HG02678 (cell line): ENCODE data around the gene TCP10L.
A peak's percentile ranks its signal among the peaks of the same experiment; 100 is the strongest.
"Not testable (repeated sequence)": the region's sequence is repeated elsewhere in the genome, so short reads cannot be mapped to it uniquely, and the experiment has no call there.

Source experiments
- ATAC-seq: cut with Tn5 transposase; IDR thresholded peaks from one replicate; pipeline ENCODE4 v1.9.1; 2021; ENCODE audit warnings: mild to moderate bottlenecking, moderate library complexity; ENCODE audit not compliant: unreplicated experiment

The TCP10L gene

DNA sequence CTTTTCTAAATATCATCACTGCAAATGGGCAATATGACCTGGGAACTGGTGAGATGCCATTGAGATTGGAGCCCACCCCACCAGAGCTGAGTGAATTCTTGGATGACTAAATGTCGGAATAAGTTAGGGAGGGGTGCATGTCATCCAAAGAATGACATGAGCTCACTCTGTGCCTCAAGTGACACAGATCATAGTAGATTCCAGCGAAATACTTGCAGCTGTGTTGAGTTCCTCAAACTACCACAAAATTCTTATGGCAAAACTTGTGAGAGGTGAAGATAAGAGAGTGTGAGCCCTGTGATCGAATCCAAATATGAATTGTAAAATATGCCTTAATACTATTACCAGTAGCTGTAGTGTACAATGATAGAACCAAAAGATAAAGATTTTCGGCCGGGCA, 2.3 kb upstream of the TCP10L start:
- no peak for ATAC-seq

DNA sequence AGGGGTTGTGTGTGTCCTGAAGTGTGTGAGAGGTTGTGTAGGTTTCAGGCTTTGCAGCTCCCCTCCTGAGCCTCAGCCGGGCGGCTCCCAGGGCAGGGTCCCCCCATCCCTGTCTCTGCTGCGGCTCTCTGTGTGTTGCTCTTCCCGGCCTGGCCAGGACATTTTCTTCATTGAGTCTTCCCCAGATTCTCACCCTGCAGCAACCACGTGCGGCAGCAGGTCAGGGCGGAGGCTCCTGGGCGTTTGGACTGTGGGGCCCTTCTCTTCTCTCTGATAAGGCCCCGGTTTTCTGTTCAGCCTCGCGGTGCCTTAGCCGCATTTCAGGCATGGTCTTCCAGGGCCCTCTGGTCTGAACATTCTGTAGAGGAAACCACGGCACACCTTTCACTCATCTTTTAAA, 1.8 kb upstream of the TCP10L start:
- no peak for ATAC-seq

DNA sequence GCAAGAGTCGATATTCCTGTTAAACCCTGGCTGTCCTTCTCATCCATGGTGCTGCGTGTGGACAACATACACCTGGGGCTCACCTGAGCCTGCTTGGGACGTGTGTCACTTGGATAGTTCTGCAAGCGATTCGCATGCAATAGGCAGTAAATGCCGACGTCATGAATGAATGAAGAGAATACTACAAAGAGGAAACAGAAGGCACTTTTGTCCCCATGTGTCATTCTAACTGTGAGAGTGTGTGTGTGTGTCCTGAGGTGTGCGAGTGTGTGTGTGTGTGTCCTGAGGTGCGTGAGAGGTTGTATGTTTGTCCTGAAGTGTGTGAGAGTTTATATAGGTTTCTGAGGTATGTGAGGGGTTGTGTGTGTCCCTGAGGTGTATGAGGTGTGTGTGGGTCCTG, 647 bp upstream of the TCP10L start:
- ATAC-seq: no peak

DNA sequence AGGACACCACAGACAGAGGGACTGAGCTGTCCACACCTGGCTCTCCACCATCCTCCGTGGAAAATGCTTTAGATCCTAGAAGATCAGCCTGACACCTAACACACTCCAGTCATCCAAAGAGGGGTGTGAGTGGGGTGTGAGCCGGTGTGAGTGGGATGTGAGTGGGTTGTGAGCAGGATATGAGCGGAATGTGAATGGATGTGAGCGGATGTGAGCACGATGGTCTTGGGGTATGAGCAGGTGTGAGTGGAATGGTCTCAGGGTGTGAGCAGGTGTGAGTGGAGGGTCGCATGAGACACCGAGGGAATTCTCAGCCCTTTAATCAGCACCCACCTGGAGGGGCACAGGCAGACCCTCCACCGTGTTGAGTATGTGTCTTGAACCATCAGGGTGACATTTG, 851 bp downstream of the TCP10L start:
- ATAC-seq: no peak

DNA sequence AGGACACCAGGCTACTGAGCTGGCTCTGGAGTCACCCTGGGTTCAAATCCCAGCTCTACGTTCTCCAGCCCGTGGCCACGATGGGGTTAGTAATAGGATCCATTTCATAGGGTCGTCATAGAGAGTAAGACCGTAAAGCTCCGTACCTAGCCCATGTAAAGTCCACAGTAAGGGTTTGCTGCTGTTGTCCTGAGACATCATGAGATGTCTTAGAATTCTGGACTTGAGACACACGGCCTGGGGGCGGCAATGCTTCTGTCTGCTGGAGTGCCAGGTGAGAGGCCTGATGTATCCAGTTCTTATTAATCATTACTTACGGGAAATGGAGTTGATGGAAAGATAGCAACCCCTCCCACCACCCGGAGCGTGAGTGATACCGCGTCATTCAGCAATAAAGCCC, 3.6 kb downstream of the TCP10L start:
- no peak for ATAC-seq

DNA sequence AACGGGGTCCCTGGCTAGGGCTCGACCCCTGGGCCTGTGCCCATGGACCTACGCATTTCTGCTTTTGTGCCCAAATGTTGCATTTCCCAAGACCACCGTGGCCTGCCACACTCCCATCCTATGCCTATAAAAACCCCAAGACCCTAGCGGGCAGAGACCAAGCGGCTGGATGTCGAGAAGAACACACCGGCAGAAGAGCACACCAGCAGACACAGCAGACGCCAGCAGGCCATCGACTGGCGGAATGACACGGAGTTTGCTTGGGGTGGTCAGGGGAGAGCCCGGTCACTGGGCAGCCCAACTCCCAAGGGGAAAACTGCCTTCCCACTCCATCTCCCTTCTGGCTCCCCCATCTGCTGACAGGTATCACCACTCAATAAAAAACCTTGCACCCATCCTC, 4.4 kb downstream of the TCP10L start:
- ATAC-seq: no peak

DNA sequence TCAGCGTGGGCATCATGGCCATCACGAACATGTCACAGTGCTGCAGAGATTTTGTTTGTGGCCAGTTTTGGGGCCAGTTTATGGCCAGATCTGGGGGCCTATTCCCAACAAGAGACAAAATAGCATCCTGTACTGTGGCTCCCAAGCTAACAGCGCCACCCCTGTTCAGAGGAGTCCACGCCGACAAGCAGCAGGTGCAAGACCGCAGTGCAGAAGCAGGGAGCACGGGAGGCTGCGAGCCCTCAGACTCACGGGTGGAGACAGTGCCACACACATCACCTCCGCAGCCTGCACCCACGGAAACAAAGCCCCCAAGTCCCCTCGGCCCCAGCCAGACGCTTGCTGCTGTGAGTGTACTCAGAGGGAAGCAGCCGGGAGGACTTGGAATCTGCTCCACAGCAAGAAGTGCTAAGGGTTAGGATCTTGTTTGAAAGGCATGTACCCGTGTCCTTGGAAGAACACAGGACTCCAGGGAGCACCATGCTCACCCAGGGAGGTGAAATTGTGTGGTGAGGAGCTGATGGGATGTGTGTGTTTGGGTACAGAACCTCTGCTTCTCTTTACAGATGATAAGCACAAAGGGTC, 7.1 kb downstream of the TCP10L start:
- ATAC-seq: no peak

DNA sequence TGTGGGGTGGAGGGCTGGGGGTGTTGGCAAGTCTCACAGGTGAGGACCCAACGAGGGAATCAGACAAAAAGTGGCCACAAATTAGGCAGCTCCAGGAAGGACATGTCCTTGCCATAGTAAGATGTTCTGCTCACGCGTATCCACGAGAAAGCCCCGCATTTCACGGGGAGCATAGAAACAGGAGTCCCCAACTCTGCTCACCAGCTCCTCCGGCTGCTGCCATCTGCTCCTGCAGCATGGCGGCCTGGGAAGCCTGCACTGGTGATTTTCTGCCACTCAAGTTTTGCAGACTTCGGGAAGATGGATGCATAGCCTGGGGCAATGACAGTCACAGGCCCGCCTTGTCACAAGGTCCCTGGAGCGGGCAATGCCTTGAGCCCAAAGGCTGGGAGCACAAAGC, 9.3 kb downstream of the TCP10L start:
- no peak for ATAC-seq

DNA sequence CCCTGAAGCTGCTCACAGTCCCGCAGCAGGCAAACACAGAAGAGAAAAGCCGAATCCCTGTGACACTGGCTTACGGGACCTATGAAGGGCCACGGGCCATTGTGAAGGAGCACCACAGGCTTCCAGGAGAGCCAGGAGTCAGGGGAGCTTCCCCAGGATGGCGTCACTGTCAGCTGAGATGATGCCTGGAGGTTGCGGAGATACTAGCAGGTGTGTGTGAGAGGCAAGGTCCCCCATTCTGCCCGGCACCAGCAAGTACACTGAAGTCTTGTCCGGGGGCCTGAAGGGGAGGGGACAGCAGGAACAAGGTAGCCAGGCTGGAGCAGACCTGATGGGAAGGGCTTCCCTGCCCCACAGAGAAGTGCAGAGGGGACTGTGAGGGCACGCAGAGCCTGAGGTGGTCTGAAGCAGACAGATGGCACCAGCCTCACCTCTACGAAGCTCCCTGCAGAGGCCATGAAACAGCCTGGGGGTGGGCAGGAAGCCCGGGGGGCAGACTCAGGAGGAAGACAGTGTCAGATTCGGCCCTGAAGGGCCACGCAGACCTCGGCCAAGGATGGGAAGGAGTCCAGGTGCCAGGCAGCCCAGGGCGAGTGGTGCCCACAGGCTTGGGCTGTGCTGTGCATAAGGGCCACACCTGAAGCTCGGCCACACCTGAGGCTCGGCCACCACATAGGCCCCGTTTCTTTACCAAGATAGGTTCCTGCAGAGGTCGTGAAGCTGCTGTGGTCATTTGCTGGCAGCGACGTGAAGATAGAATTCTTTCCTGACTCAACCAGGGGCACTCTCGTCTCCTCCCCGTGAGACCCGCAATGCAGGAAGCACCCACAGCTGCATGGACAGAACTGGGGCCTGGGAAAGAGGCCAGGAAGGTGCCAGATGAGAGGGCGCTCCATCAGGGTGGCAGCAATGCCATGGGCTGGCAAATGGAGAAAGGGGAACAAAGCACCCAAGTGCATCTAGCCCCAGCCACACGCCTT, 10.1 kb downstream of the TCP10L start:
- no peak for ATAC-seq

DNA sequence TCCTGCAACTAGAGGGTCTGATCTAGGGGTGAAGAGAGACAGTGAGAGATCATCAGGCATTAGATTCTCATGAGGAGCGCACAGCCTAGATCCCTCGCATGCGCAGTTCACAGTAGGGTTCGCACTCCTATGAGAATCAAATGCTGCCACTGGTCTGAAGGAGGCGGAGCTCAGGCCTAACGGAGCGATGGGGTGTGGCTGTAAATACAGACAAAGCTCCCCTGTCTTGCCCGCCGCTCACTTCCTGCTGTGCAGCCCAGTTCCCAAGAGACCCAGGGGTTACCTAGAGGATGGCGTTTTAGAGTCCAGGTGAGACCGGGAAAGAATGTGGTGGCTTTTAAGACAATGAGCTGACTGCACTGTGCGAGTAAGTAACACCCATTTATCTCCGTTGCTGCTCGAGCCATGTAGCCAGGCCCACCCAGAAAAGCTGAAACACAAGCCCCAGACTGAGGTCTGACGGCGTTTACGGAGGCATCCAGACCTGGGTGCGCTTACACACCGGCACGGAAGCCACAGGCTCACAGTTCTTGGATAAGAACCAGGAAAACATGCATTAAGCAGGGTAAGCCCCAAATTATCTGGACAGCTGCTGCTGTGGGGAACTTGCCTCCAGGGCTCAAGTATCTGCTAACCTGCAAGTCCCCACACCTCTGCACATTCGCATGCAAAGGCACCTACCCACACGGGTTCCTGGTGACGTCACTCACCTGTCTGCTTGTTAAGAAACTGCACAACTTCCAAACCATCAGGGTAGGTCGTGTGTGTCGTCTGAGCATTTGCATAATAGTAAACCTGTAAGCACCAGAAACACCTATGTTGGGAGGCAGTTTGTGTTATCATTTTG, 12.5 kb downstream of the TCP10L start:
- ATAC-seq: no peak

DNA sequence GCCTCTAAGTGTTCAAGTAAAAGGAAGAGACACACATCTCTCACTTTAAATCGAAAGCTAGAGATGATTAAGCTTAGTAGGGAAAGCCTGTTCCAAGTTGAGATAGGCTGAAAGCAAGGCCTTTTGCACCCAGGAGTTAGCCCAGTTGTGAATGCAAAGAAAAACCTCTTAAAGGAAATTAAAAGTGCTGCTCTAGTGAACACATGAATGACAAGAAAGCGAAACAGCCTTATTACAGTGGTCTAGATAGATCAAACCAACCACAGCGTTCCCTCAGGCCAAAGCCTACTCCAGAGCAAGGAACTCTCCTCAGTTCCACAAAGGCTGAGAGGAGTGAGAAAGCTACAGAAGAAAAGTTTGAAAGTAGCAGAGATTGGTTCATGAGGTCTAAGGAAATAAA, 14.9 kb downstream of the TCP10L start:
- ATAC-seq: no peak

DNA sequence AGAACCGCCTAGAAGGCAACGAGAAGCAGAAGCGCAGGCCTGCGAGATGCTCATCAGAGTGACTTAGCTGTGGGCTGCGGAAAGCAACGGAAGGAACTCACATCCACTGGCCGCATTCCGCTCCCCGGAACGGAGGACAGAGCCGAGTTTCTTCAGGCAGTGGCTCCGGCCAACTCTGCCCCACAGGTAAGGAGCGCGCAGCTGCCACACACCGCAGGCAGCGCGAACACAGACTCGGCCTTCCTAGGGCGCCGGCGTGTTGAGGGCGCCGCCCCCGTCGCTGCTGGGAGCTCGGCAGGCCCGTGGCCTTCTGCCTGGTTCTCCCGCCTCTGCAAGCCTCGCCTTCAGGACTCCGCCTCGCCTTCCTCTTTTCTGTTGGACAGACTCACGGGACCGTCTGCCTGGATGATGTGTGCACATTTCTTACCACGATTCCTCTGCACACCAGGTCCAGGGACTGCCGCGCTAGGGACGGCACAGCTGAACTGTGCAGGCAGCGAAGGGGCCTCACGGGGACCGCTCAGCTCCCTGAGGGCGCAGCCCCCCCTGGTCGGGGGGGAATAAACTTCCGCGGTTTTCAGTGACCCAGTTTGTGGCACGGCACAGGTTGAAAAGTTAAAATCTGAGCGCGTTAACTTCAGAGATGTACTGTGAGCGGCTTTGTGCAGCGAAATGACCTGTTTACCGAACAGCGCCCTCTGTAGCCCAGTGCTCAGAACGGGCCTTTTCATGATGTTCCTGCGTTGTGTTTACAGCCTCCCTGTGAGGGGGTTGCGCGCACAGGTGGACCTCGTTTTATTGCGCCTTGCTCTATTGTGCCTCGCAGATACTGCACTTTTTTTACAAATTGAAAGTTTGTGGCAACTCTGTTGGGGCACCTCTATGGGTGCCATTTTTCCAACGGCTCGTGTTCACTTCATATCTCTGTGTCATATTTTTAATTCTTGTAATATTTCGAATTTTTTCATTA, 15.8 kb downstream of the TCP10L start:
- ATAC-seq: peak; percentile 80

DNA sequence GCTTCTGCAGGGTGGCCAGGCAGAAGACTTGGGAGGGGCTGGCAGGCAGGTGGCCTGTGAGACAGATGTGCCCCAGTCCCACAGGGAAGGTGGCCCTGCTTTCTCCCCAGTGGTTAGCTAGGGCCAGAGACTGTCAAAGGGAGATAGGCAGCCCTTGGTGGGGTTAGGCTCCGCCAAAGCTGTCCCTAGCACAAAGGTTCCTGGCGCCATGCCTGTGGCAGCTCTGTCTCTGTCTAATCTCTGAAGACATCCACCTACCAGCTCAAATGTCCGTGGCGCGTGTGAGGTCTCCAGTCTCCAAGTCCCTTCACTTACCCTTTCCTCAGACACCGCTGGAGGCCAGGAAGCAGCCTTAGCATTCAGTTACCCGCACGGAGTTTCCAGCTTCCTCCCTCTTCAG, 17.7 kb downstream of the TCP10L start:
- no peak for ATAC-seq

DNA sequence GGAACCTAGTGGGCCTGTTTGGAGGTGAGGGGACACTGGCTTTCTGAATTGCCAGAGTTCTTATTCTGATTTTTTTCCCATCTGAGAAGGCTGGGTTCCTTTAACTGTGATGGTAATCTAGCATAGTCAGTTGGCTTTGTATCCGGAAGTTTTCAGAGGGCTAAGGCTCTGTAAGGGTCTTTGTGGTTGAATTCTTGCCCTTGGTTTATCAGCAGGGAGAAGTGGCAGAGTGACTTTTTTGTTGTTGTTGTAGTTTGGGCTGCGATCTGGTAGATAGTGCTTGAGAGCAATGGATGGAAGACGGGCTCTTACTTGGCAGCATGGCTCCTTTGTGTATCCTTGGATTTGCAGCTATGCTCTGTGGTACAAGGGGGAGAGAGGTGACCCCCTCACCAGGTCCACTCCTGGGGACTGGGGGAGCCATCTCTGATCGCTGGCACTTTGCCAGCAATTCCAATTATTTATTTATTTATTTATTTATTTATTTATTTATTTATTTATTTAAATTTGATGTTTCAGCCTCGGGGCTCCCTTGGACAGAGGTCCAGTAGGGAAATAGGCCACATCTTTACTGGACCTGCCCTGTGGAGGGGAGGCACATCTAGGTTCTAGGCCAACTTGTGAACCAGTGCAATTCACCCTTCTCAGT, 18.5 kb downstream of the TCP10L start:
- ATAC-seq: no peak

DNA sequence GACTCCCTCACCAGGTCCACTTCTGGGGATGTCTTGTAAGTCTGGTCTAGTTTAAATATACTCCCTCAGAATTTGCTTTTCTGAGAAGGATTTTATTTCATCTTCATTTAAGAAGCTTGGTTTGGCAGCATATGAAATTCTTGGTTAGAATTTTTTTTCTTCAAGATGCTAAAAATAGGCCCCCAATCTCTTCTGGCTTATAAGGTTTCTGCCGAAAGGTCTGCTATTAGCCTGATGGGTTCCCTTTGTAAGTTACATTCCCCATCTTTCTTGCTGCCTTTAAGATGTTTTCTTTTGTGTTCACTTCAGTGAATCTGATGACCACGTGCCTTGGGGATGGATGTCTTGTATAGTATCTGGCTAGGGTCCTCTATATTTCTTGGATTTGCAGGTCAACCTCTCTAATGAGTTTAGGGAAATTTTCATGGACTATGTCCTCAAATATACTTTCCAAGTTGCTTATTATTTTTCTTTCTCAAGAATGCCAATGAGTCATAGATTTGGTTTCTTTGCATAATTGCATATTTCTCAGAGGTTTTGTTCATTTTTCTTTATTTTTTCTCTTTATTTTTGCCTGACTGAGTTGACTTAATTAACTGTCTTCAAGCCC, 19.4 kb downstream of the TCP10L start:
- no peak for ATAC-seq

DNA sequence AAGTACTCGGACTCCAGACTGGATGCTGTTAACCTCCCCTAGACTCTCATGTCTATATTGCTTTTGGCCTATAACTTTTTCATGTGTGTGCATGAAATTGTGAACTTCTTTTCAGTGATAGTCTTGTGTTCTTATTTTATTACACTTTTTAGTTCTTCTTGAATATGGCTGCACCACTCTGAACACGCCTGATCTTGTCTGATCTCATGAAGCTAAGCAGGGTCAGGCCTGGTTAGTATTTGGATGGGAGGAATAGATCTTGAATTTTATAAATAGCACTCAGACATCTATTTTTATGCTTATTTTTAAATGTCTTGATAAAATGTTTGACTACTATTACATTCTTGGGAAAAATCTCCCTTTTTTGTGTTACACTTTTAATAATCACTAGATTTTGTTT, 22.4 kb downstream of the TCP10L start:
- ATAC-seq: no peak

DNA sequence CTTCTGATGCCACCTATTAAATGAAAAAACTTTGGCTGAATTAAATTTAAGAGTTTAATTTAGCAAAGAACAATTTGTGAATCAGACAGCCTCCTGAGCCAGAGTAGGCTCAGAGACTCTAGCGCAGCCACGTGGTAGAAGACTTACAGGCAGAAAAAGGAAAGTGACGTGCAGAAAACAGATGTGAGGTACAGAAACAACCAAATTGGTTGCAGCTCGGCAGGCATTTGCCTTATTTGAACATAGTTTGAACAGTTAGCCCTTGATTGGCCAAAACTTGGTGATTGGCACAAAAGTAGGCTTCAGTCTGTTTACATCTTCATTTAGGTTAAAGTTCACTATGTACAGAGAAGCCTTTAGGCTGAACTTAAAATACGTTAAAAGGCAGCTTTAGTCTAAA, 22.9 kb downstream of the TCP10L start:
- no peak for ATAC-seq

DNA sequence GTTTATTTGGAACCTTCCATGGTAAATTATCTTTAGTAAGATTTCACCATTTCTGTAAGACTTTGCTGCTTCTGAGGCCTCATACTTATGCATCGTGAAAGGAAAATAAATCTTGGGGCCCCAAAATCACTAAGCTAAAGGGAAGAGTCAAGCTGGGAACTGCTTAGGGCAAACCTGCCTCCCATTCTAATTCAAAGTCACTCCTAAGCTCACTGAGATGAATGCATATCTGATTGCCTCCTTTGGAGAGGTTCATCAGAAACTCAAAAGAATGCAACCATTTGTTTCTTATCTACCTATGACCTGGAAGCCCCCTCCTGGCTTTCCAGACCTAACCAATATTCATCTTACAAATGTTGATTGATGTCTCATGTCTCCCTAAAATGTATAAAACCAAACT, 23.8 kb downstream of the TCP10L start:
- not testable (repeated sequence) for ATAC-seq

DNA sequence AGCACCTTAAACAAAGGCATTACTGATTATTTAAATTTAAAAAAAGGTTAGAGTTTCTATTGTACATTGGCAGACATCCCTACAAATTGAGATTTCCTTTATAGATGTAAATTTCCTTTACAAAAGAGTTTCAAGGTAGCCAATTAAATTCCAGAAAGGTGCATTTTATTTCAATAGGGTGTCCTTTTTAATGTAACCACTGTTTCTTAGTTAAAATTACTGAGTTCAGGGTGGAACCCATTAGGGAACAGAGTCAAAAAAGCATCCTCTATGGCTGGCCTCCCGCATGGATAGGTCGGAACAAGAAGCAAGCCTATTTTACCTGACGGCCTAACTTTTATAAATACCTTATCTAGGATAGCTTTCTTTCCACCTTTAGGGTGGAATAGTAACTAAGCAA, 24.4 kb downstream of the TCP10L start:
- no peak for ATAC-seq
